Lower leg skin (tissue), 4 donors: ENCODE results near the gene LDLRAD3. TPM values are rescaled to one million over a fixed set of nuclear protein-coding genes. Genes with fewer than 3 reads are reported as not detected.

ENCODE experiments used
- DNase-seq, 2 donors: peaks; one replicate each; pipeline ENCODE4 v3.0.0-alpha.2; 2019; ENCODE audit warnings: low spot score in 2 of 2
- H3K4me3 ChIP-seq: fragments of 200-600 bp; sonication (generic); 2 replicates; pipeline ENCODE4 v1.5.1; 2017; ENCODE audit warnings: mild to moderate bottlenecking, low read depth; ENCODE audit not compliant: poor library complexity, severe bottlenecking
- CTCF ChIP-seq, 3 donors: fragments of 450-650 bp; IDR thresholded peaks; one replicate each; pipeline ENCODE4 v1.5.1; 2016; ENCODE audit warnings: antibody characterized with exemption in 3 of 3, mild to moderate bottlenecking in 3 of 3, moderate library complexity in 2 of 3
- POLR2A ChIP-seq, 2 donors: fragments of 450-650 bp; IDR thresholded peaks; one replicate each; pipeline ENCODE4 v1.6.1; 2016 to 2017; ENCODE audit warnings: antibody characterized with exemption in 2 of 2, mild to moderate bottlenecking in 1 of 2, moderate library complexity in 1 of 2
- WGBS, 2 donors: methylation state at CpG; one replicate each; pipeline ENCODE4 v1.1.5; 2018; 5-methylcytosine and 5-hydroxymethylcytosine counted together
- intact Hi-C: fragments of 100-400 bp; cut with DNase I; formaldehyde crosslinking; loops from one replicate; pipeline ENCODE4 v1.15.0; 2023; ENCODE audit warnings: low total_unique reads
- total RNA-seq, 4 donors: library from RNA; depleted of rRNA; stranded (reverse); fragments of >200 nt; gene quantifications; one replicate each; pipeline ENCODE4 v1.1.0, GENCODE V29; 2016

The LDLRAD3 gene
- total RNA-seq, 4 donors from 2014 or later, result 18.6 to 42.6 (median 25.5) TPM

DNA sequence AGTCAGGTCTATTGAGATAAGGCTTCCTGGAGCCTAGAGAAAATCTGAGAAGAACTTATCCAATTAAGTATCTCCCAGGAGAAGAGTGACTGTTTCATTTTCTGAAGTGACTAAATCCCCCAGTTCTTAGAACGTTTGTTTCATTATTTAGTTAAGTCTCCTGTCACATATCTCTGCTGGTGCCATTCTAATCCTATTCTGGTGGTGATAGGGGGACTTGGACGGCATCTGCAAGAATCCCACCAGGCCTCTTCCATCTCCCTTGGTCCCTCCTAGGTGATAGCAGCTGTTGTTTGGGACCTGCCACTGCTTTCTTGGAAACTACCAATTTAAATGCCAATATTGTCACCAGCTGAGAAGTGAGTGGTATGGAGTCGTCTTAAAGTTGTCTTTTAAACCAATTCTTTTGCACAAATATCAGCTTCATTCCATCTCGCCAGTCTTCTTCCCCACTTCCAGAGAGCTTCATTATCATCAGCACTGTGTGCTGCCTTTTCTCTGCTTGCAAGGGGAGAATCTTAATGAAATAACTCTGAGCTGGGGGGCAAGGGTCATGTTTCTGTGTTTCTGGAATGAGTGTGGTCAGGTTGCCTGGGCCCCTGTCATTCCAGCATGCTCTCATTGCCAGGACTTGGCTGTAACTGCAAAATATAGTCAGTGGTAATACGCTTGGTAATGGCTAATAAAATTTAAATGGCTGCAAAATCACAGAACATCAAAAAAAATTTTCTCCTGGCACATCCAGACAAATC lies 104.8 kb downstream of the LDLRAD3 start:
- TF ChIP-seq POLR2A (IDR thresholded peaks at IDR 0.05) (no peak), CTCF (IDR thresholded peaks at IDR 0.05) (no peak)
- no peak overlapping the region for H3K4me3 ChIP-seq
- DNase-seq, result no peak
- 88 to 90% methylated on average over 5 of the region's 5 CpGs for WGBS, 2 donors
- intact Hi-C loops, result no loop called here

- intact Hi-C loops, result no loop called here
- TF ChIP-seq CTCF (IDR thresholded peaks at IDR 0.05) (no peak), POLR2A (IDR thresholded peaks at IDR 0.05) (no peak)
- 92 to 93% methylated on average over 8 of the region's 8 CpGs for WGBS, 2 donors
- H3K4me3 ChIP-seq, result no peak overlapping the region
- no peak for DNase-seq
These were observed 107.6 kb downstream of the LDLRAD3 start for GRCh38 chr11:36051235-36052144.

DNA sequence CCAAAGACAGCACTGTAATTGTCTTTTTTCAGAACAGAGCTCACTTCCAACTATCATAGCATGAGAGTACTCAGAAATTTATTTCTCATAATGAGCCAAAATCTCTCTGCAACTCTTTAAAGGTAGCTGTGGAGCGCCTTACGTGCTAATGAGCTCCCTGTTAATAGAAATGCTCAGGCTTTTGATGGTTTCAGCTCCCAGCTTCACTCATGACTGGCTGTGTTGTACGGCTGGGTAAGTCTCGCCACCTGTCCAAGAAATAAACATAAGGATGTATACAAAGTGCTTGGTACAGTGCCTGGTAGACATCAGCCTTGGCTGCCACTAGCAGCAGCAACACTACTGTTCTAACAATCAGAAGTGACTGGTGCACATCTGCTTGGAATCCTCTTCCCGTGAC lies 109.4 kb downstream of the LDLRAD3 start:
- TF ChIP-seq CTCF (IDR thresholded peaks at IDR 0.05) (no peak), POLR2A (IDR thresholded peaks at IDR 0.05) (no peak)
- WGBS, 2 donors, result 88 to 90% methylated on average over 5 of the region's 5 CpGs
- intact Hi-C loops, result no loop called here

DNA sequence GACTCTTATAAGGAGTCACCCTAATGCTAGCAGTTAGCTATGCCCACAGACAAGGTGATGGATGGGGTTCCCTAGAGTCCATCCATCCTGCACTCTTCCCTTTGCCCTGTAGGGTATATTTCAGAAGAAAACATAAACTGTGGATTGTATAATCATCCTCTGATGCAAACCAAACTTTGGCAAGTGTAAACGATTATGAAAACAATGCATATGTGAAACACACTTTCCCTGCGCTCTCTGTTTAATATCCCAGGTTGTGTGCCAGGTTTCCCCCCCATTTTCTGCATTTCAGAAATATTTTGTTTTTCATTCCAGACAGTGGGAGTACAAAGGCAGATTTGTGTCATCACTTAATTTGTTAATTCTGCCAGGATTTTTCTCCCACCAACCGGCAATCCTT lies 110.0 kb downstream of the LDLRAD3 start:
- intact Hi-C loops, result no loop called here
- no peak for DNase-seq
- WGBS, 2 donors, result 54 to 61% methylated on average over 3 of the region's 3 CpGs

More for the DNA sequence above, 109.4 kb downstream of the LDLRAD3 start:
- H3K4me3 ChIP-seq, result no peak overlapping the region
- DNase-seq, result no peak

GRCh38 chr11:36054628-36055027 lies 110.8 kb downstream of the LDLRAD3 start:
- WGBS, 2 donors, result 88 to 90% methylated on average over 1 of the region's 1 CpG
- intact Hi-C loops, result no loop called here
- TF ChIP-seq POLR2A (IDR thresholded peaks at IDR 0.05), result no peak
- TF ChIP-seq CTCF (IDR thresholded peaks at IDR 0.05), result no peak
- no peak overlapping the region for H3K4me3 ChIP-seq
- no peak for DNase-seq

More for the DNA sequence above, 110.0 kb downstream of the LDLRAD3 start:
- no peak overlapping the region for H3K4me3 ChIP-seq
- no peak for TF ChIP-seq POLR2A (IDR thresholded peaks at IDR 0.05)
- TF ChIP-seq CTCF (IDR thresholded peaks at IDR 0.05), result no peak
